Stimulated activated CD4-positive, alpha-beta T cell treated with anti-CD3 and anti-CD28 coated beads, Interleukin-2, amount 100 ng/mL, for 24 hours (primary cell): Measurements from ENCODE around the gene ARHGAP8.
"Not testable (repeated sequence)": the region's sequence is repeated elsewhere in the genome, so short reads cannot be mapped to it uniquely, and the experiment has no call there.

Experiments used
- DNase-seq, 2 donors: peaks; one replicate each; pipeline ENCODE4 v3.0.0-alpha.2; 2020

ARHGAP8 gene

DNA sequence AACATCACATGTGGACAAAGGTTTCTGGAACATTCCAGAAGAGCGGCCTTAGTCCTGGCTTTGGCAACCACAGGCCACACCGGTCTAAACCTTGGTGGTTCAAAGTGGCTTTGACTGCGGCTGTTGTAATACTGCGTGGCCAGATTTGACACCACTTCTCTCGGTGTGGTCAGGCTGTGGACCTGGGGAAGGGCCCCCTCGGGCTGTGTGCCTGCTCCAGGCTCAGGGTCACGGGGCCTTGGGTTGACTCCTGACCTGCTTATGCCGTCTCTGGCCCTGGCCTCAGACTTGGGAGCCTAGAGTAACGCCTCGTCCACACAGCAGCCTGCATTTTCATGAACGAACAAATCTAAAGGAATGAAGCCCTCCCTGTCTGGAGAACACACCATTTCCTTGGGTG is 139.4 kb downstream of the ARHGAP8 start:
- DNase-seq: no peak

DNA sequence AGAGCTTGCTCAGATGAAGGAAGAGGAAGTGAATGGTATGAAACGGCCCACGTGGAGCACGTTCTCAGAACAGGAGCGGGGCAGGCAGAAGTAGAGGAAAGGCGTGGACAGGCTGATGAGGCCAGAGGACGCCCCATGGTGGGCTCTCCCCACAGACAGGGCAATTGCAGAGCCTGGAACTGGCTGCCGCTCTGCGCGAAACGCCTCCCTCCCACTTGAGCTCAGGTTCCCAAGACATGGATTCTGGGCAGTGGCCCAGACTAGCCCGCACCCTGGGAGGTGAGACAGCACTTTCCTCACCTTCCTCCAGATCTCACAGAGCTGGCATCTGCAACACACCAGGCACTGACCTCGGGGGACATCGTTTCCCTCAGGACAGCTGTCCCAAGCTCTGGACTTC is 139.9 kb downstream of the ARHGAP8 start:
- DNase-seq: no peak

DNA sequence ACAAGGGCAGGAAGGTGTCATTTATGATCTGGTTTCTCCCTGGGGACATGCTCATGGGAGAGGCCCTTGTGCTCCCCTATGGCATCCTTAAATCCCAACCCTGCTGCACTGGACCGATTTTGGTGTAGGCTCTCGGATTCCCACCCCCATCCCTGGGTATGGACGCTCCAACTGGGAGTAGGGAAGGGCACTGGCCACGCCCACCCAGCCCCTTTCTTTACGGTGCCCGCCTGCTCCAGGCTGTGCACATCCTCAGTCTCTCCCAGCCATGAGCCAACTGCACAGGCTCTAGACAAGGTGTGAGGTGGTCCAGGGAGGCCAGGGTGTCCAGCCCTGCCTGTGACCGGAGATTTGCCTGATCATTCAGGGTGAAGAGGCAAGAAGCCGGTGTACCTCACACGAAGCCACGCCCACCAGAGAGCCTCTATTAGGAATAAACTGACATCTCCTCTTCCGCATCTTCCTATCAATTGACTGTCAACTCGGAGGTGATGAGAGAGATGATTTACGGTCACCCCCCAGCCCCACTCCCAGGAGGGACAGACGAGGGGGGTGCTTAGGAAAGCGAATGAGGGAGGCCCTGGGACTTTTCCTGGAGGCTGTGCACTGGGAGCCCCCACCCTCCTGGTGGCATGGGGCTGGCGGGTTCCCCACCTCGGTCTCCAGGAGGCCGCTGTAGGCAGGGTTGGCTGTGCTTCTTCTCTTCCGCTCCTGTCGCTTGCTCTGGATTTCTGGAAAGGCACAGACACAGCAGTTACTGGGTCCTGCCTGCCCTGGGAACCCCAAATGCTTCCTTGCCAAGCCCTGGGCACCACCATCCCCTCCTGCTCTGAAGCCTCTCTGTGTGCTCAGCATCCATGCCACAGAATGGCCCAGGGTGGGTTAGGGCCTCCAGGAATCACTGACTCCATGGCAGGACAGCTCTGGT is 140.7 kb downstream of the ARHGAP8 start:
- no peak for DNase-seq

DNA sequence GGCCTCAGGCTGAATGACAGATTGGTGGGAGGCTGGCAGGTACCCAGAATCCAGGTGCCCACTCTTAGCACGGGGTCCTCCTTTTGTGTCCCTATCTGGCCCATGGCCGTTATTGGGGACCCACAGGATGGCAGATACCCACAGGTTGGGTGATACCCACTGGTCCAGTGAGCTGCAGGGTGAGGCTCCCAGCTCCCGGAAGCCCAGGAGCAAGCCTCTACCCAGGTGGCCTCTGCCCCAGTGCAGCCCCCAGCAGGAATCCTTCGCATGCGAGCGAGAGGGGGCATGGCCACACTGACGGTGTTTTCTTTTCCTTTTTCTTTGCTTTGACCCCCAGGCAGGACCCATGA is 141.3 kb downstream of the ARHGAP8 start:
- no peak for DNase-seq

DNA sequence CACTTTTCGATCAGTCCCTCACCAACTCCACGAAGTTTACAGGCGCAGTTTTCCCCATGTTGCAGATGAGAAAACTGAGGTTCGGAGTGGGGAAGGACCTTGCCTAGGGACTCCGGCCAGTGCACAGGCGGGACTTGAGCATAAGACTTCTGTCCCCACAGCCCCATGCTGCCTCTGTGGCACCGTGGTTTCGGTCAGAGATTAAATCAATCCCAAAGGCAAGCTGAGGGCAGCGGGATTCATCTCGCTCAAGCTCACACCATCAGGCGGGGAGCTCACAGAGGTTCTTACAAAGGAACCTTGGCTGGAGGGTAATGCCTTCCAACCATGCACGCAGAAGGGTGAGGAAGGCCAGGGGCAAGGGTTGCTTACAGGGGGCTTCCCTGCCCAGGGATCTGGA is 141.9 kb downstream of the ARHGAP8 start:
- no peak for DNase-seq

DNA sequence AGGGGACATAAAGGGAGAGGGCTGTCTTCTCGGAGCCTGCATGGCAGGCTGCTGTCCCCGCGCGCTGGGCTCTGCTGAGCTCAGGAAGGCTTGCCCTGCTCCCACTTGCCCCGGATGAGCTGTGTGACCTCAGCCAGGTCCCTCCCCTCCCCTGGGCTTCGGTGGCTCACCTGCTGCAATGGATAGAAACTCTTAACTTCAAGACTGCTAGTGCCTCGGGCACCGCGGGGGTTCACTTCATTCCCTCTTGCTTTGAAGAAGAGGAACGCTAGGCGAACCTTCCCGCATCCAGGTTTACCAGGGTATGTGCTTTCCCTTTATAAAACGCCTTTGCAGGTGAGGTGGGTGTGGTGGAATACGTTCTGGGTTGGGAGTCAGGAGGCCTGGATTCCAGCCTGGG is 142.4 kb downstream of the ARHGAP8 start:
- DNase-seq: no peak

DNA sequence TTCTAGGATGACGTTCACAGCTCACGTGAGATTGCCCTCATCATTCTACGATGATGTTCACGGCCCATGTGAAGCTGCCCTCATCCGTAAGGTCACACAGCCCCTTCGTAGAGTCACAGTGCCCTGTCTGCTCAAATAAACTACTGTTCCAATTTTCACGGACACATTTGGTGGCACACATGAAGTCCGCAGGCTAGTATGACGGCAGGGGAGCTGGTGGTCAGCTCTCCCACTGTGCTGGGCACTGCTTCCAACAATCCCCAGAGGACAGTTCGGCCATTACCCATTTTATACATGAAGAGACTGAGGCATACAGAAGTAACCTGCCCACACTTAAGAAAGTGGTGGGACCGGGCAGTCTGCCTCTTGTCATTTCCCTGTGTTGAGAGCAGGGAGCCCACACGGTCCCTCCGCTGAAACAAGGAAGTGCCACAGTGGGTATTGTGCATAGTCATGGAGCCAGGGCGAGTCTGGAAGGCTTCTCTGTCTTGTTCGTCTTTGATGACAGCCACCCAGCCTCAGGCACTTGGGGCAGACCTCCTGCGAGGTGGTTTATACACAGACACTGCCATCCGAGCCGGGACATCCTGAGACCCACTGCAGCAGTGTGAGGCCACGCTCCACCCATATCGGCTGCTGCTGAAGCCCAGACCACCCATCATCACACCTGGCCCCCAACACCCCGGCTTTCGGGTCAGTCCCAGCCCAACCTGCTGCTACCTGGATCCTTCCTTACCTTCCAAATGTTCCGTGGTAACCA is 143.1 kb downstream of the ARHGAP8 start:
- no peak for DNase-seq

DNA sequence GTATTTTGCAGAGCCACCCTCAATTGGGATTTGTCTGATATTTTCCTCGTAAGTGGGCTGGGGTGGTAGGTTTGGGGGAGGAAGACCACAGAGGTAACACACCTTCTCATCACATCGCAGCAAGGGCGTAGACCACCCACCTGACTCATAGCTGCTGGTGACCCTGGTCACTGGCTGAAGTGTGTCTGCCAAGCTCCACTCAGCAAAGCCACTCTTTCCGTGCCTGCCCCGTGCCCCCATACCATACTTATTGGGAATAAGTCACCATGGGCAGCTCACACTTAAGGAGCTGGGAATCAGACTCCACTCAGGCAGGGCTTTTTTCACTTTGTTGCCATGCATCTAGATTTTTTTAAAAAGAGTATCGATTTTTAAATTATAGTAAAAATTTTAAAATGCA is 145.9 kb downstream of the ARHGAP8 start:
- DNase-seq: no peak

DNA sequence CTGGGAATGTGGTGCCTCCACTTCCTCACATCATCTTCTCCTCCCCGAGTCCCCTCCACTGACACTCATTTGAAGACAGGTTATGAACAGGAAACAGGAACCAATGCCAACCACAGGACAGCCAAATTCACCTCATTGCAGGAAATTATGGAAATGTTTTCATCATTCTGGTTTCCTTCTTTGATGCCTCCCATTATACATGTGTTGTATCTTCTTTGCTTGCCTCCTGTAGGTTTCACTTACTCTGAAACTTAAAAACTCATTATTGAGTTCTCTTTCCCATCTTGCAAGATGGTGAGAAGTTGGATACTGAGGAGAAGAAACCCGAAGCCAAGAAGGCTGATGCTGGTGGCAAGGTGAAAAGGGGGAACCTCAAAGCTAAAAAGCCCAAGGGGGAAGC is 148.9 kb downstream of the ARHGAP8 start:
- no peak for DNase-seq

DNA sequence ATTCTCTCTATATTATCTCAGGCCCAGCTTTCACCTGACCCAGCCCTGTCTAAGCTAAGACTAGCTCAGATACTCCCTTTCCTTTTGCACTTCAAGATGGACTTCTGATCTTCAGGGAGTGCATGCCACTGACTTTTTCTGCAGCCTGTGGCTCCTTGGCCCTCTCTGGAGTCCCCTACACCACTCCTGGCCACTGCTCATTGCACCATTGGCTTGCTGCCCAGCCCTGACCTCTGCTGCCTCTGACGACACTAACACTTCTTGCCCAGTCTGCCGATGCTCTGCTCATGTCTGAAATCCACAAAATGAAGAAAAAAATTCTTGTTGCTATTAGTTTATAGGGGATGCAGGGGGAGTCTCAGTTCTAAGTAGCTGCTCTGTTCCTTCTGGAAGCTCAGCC is 150.8 kb downstream of the ARHGAP8 start:
- not testable (repeated sequence) for DNase-seq

DNA sequence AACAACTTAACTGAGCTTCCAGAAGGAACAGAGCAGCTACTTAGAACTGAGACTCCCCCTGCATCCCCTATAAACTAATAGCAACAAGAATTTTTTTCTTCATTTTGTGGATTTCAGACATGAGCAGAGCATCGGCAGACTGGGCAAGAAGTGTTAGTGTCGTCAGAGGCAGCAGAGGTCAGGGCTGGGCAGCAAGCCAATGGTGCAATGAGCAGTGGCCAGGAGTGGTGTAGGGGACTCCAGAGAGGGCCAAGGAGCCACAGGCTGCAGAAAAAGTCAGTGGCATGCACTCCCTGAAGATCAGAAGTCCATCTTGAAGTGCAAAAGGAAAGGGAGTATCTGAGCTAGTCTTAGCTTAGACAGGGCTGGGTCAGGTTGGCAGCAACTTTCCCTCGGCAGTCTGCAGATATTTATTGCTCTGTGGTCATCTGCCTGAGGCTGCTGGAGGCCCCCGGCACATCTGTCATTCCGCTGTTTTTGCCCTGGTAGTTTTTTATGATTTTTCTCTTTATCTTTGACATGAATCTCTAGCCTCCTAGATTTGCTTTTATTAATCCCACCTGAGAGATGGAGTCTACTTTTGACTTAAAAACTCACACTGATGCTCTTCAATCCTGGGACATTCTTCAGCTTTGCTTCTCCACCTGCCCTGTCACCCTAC is 152.2 kb downstream of the ARHGAP8 start:
- DNase-seq: not testable (repeated sequence)

DNA sequence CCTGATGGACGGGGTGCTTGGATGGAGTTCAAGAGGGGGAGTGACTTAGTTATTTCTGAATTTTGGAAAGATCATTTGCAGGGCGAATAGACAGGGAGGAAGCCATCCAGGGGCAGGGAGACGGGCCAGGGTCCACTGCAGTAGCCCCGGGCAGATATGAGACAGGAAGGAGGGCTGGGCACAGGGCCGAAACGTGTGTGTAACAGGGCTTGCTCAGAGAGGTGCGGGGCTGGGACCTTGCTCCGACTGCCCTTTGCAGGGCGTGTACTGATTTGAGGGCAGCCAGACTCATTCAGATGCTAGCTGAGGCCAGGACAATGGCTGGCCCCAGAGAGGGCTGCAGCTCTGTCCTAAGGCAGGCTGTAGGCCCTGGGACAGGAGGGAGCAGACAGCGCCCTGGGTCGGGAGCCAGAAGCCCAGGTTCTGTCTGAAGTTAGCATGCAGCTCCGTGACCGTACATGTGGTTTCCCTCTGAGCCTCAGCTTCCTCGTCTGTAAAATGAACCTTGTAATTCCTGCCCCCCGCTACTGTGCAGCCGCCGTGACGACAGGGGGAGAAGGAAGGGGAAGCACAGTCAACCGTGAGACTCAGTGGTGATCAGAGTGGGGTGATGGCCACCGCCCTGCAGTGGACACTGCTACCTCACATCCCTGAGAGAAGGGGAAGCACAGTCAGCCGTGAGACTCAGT is 154.0 kb downstream of the ARHGAP8 start:
- DNase-seq: no peak

DNA sequence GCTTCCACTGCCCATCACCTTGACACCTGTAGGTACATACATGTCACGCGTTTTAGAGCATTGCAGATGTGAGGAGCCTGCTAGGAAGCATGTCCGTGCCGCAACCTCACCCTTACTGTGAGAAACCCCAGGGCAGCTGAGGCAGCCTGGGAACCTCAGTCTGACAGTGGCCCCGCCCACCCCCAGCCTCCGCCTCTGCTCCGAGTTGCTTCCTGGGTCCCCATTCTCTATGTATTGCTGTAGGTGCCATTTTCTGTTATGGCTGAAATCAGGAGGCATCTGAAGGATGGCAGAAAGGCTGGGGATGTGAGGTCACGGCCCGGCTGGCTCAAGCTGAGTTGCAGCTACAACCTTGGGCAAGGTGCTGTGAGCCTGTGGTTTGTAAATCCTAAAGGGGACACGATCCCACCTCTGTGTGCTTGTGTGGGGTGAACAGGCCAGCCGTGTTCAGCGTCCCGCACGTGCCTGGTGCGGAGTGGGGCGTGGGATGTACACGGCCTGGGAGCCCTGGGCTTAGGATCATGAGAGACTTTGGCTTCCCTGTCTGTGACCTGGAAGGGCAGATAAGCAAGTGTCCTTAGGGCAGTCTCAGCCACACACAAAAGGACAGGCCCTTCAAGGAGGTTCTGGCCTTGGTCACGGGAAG is 154.7 kb downstream of the ARHGAP8 start:
- DNase-seq: no peak

DNA sequence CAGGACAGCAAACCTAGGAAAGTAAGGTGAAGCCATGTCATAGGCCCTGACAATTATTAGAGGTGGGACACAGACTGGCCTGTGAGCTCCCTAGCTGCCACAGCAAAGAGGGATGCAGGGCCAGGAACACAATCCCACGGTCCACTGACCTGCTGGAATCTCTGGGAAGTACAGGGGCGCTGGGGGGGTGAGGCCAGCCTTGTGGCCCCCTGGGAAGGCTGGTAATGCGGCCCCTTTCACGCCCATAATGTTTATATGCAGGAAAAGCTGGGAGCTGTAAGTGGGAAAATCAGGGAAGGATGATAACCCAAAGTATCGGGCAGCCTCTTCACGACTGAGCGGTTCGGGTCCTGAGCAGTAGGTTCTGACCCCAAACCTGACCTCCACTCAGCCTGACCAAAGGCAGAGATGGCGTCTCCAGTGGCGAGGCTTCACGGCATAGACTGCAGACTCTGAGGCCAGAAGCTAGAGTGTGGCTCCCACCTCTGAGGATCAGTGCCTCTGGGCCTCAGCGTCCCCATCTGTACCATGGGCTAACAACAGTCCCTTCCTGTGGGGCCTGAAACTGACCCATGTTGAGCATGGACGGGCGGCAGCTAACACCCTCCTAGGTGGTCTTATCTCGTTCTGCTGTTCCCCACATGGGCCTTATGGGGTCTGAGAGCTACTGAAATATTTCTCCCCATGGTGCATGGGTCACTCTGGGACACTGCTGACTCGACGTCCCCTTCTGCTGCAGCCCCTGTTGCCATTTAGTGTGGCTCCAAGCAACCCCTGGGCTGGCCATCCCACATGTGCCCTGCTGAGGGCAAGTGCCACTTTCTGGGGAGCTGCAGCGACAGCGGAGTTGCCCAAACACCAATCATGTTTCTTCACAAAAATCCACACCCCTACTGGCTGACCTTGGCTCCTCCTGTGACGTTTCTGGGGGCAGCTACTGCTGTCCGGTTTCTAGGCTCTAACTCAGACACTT is 155.7 kb downstream of the ARHGAP8 start:
- no peak for DNase-seq

DNA sequence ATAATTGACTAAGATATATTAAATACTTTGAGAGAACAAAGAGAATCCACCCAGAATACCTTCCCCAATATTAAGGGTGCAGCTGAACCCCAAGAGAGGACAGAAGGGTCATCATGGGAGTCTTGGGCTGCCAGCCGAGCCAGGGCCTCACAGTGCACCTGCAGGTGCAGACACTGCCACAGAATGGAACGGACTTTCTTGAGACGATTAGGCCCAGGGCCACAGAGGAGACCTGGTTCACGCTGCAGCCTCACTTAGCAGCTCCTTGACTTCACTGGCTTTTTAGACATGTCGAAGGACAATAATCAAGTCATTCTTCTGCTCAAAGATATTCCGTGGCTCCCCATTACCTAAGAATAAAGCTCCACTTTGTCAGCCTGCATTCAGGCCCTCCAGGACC is 156.9 kb downstream of the ARHGAP8 start:
- DNase-seq: no peak
